ENCODE measurements around the gene SIRPB2.

Gene SIRPB2

GRCh38 chr20:1491281-1491840, at the start of gene SIRPB2:
Gene SIRPB2 (minus strand): TSS chr20:1491420. CDS start chr20:1491359, 61 bp downstream.
- no peak for DNase-seq

- no peak for DNase-seq
Measured at GRCh38 chr20:1539816-1540419, 48.7 kb upstream of the SIRPB2 start.

GRCh38 chr20:1538655-1539054, 47.4 kb upstream of the SIRPB2 start:
- DNase-seq: no peak

GRCh38 chr20:1537731-1538058, 46.5 kb upstream of the SIRPB2 start:
- no peak for DNase-seq

- DNase-seq: no peak
Measured at GRCh38 chr20:1536893-1537730, 45.9 kb upstream of the SIRPB2 start.

GRCh38 chr20:1535420-1536175, 44.4 kb upstream of the SIRPB2 start:
- DNase-seq: no peak

GRCh38 chr20:1534526-1534925, 43.3 kb upstream of the SIRPB2 start:
- DNase-seq: no peak

GRCh38 chr20:1533059-1533458, 41.8 kb upstream of the SIRPB2 start:
- no peak for DNase-seq

GRCh38 chr20:1528811-1529210, 37.6 kb upstream of the SIRPB2 start:
- no peak for DNase-seq

GRCh38 chr20:1527923-1528322, 36.7 kb upstream of the SIRPB2 start:
- no peak for DNase-seq

GRCh38 chr20:1526896-1527295, 35.7 kb upstream of the SIRPB2 start:
- DNase-seq: no peak

- no peak for DNase-seq
Measured at GRCh38 chr20:1526310-1526709, 35.1 kb upstream of the SIRPB2 start.

GRCh38 chr20:1524004-1524403, 32.8 kb upstream of the SIRPB2 start:
- no peak for DNase-seq

GRCh38 chr20:1517010-1517409, 25.8 kb upstream of the SIRPB2 start:
- DNase-seq: no peak

GRCh38 chr20:1513801-1514200, 22.6 kb upstream of the SIRPB2 start:
- DNase-seq: no peak

- DNase-seq: no peak
Measured at GRCh38 chr20:1509237-1509636, 18.0 kb upstream of the SIRPB2 start.

GRCh38 chr20:1508574-1508973, 17.4 kb upstream of the SIRPB2 start:
- DNase-seq: no peak

- no peak for DNase-seq
Measured at GRCh38 chr20:1507276-1507675, 16.1 kb upstream of the SIRPB2 start.

- DNase-seq: no peak
Measured at GRCh38 chr20:1505871-1506270, 14.7 kb upstream of the SIRPB2 start.

GRCh38 chr20:1505361-1505760, 14.1 kb upstream of the SIRPB2 start:
- no peak for DNase-seq

- peak; percentile 77 for DNase-seq
Measured at GRCh38 chr20:1503564-1504227, 12.5 kb upstream of the SIRPB2 start.

GRCh38 chr20:1500496-1500895, 9.3 kb upstream of the SIRPB2 start:
- DNase-seq: no peak
